Occipital lobe (tissue), 2 donors: ENCODE results near the gene ADCY5. TPM values are rescaled to one million over a fixed set of nuclear protein-coding genes. Genes with fewer than 3 reads are reported as not detected.
"Not testable (repeated sequence)": the region's sequence is repeated elsewhere in the genome, so short reads cannot be mapped to it uniquely, and the experiment has no call there.

Experiments used
- DNase-seq: peaks from one replicate; lab custom pipeline; 2025; lab: John Stamatoyannopoulos, UW
- total RNA-seq: library from RNA; depleted of rRNA; stranded (reverse); fragments of >200 nt; gene quantifications from one replicate; pipeline ENCODE4 v1.2.3, GENCODE V29; 2014

The ADCY5 gene
- 30.7 TPM for total RNA-seq

- DNase-seq, result no peak
Observed at GRCh38 chr3:123448536-123449101, at the start of gene ADCY5. TSS of gene ADCY5 (minus strand) at chr3:123449090. CDS start at chr3:123448545, 545 bp downstream.

- DNase-seq, result no peak
Observed at GRCh38 chr3:123493912-123494311, 45.0 kb upstream of the ADCY5 start.

GRCh38 chr3:123491966-123492587, 43.2 kb upstream of the ADCY5 start:
- no peak for DNase-seq

GRCh38 chr3:123489400-123490004, 40.6 kb upstream of the ADCY5 start:
- DNase-seq, result peak; percentile 37

- no peak for DNase-seq
Observed at GRCh38 chr3:123488645-123489347, 39.9 kb upstream of the ADCY5 start.

GRCh38 chr3:123487063-123487462, 38.2 kb upstream of the ADCY5 start:
- not testable (repeated sequence) for DNase-seq

- DNase-seq, result no peak
Observed at GRCh38 chr3:123486460-123486859, 37.6 kb upstream of the ADCY5 start.

GRCh38 chr3:123485551-123485950, 36.7 kb upstream of the ADCY5 start:
- no peak for DNase-seq

GRCh38 chr3:123483146-123483545, 34.3 kb upstream of the ADCY5 start:
- DNase-seq, result no peak

GRCh38 chr3:123481722-123482457, 33.0 kb upstream of the ADCY5 start:
- peak; percentile 29 for DNase-seq

- no peak for DNase-seq
Observed at GRCh38 chr3:123481071-123481470, 32.2 kb upstream of the ADCY5 start.

GRCh38 chr3:123480428-123480827, 31.5 kb upstream of the ADCY5 start:
- no peak for DNase-seq

GRCh38 chr3:123479891-123480290, 31.0 kb upstream of the ADCY5 start:
- no peak for DNase-seq

- DNase-seq, result no peak
Observed at GRCh38 chr3:123478314-123478713, 29.4 kb upstream of the ADCY5 start.

GRCh38 chr3:123476967-123477750, 28.3 kb upstream of the ADCY5 start:
- no peak for DNase-seq

- no peak for DNase-seq
Observed at GRCh38 chr3:123475786-123476185, 26.9 kb upstream of the ADCY5 start.

GRCh38 chr3:123471106-123471505, 22.2 kb upstream of the ADCY5 start:
- no peak for DNase-seq

GRCh38 chr3:123469323-123469995, 20.6 kb upstream of the ADCY5 start:
- DNase-seq, result no peak

GRCh38 chr3:123467046-123467445, 18.2 kb upstream of the ADCY5 start:
- DNase-seq, result no peak

GRCh38 chr3:123464211-123464610, 15.3 kb upstream of the ADCY5 start:
- DNase-seq, result no peak
